ENCODE measurements around the gene RAET1G.

RAET1G gene

DNA sequence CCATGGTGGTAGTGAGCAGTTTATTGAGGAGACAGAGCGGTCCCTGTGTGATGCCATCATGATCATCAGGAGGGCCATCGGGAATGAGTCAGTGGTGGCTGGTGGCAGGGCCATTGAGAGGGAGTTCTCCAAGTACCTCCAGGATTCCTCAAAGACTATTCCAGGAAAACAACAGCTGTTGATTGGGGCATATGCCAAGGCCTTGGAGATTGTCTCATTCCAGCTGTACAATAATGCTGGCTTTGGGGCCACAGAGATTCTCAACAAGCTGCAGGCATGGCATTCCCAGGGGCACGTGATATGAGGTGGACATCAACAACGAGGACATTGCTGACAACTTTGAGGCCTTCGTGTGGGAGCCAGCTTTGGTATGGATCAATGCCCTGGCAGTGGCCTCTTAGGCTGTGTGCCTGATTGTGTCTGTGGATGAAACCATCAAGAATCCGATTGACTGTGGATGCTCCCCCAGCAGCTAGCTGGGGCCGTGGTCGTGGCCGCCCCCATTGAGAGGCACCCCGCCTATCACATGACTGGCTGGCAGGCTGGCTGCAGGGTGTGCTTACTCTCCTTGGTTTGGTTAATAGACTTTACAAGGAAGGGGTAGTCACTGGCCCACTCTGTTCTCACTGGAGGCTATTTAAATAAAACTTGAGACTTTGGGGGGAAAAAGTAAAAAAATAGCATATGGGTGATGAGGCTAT lies 41.7 kb downstream of the RAET1G start:
- TF ChIP-seq FOXP2 (optimal IDR thresholded peaks at IDR 0.05; ENCODE audit: borderline replicate concordance, extremely low read depth, extremely low read length, insufficient read depth) (no peak), TAF1 (IDR thresholded peaks at IDR 0.05; ENCODE audit: borderline replicate concordance, insufficient read depth, low read length) (no peak), POLR2AphosphoS5 (IDR thresholded peaks at IDR 0.05; ENCODE audit: low read depth, low read length) (no peak), SIN3A (IDR thresholded peaks at IDR 0.05; ENCODE audit: borderline replicate concordance, insufficient read depth, low read length) (no peak)
- TF ChIP-seq, protein P1, sequence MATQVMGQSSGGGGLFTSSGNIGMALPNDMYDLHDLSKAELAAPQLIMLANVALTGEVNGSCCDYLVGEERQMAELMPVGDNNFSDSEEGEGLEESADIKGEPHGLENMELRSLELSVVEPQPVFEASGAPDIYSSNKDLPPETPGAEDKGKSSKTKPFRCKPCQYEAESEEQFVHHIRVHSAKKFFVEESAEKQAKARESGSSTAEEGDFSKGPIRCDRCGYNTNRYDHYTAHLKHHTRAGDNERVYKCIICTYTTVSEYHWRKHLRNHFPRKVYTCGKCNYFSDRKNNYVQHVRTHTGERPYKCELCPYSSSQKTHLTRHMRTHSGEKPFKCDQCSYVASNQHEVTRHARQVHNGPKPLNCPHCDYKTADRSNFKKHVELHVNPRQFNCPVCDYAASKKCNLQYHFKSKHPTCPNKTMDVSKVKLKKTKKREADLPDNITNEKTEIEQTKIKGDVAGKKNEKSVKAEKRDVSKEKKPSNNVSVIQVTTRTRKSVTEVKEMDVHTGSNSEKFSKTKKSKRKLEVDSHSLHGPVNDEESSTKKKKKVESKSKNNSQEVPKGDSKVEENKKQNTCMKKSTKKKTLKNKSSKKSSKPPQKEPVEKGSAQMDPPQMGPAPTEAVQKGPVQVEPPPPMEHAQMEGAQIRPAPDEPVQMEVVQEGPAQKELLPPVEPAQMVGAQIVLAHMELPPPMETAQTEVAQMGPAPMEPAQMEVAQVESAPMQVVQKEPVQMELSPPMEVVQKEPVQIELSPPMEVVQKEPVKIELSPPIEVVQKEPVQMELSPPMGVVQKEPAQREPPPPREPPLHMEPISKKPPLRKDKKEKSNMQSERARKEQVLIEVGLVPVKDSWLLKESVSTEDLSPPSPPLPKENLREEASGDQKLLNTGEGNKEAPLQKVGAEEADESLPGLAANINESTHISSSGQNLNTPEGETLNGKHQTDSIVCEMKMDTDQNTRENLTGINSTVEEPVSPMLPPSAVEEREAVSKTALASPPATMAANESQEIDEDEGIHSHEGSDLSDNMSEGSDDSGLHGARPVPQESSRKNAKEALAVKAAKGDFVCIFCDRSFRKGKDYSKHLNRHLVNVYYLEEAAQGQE (IDR thresholded peaks at IDR 0.05; ENCODE audit: insufficient read depth in 1 of 2, low read depth in 2 of 2, low read length in 2 of 2) = no peak

DNA sequence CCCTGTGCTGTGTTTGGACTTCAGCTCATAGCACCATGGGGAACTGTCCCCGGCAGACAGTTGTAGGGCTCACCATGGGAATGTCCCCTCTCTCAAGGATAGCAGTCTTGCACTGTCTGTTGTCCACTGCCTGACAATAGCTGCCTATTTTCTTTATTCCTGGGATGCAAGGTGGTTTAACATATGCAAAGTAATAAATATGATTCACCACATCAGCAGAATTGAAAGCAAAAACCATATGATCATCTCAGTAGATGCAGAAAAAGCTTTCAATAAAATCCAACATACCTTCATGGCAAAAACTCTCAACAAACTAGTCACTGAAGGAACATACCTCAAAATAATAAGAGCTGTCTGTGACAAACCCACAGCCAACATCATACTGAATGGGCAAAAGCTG lies 45.3 kb downstream of the RAET1G start:
- TF ChIP-seq POLR2AphosphoS5 (IDR thresholded peaks at IDR 0.05; ENCODE audit: low read depth, low read length) (no peak), SIN3A (IDR thresholded peaks at IDR 0.05; ENCODE audit: borderline replicate concordance, insufficient read depth, low read length) (no peak), FOXP2 (optimal IDR thresholded peaks at IDR 0.05; ENCODE audit: borderline replicate concordance, extremely low read depth, extremely low read length, insufficient read depth) (no peak), TAF1 (IDR thresholded peaks at IDR 0.05; ENCODE audit: borderline replicate concordance, insufficient read depth, low read length) (no peak)
- TF ChIP-seq, protein P1 (IDR thresholded peaks at IDR 0.05; ENCODE audit: insufficient read depth in 1 of 2, low read depth in 2 of 2, low read length in 2 of 2) = no peak

DNA sequence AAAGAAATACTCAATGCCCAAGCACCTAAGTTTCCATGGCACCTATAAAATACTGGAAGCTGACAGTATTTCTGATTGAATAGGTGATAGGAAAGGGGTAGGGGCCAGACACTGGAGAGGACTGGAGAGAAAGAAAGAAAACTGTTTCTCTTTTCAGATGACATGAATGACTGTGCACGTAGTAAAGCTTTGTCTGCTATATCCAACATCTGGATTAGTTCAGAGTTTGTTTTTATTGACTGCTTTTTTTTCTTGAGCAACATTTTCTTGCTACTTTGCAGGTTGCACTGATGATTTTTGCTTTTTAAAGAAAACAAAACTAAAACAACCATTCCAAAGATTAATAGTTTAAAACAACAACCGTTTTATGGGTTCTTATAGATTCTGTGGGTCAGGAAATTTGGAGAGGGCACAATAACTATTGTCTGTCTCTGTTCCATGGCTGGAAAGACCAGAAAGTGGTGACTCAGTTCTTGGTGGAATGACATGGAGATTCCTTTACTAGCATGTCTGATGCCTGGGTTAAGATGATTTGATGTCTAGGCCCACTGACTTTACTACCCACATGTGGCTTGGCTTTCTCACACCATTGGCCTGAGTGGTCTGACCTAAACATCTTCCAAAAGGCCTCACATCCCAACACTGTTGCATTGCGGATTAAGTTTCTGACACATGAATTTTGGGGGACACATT lies 46.5 kb downstream of the RAET1G start:
- no peak for TF ChIP-seq FOXP2 (optimal IDR thresholded peaks at IDR 0.05; ENCODE audit: borderline replicate concordance, extremely low read depth, extremely low read length, insufficient read depth)
- TF ChIP-seq POLR2AphosphoS5 (IDR thresholded peaks at IDR 0.05; ENCODE audit: low read depth, low read length) = no peak
- no peak for TF ChIP-seq SIN3A (IDR thresholded peaks at IDR 0.05; ENCODE audit: borderline replicate concordance, insufficient read depth, low read length)
- TF ChIP-seq, protein P1 (IDR thresholded peaks at IDR 0.05; ENCODE audit: insufficient read depth in 1 of 2, low read depth in 2 of 2, low read length in 2 of 2) = no peak
- TF ChIP-seq TAF1 (IDR thresholded peaks at IDR 0.05; ENCODE audit: borderline replicate concordance, insufficient read depth, low read length) = no peak

DNA sequence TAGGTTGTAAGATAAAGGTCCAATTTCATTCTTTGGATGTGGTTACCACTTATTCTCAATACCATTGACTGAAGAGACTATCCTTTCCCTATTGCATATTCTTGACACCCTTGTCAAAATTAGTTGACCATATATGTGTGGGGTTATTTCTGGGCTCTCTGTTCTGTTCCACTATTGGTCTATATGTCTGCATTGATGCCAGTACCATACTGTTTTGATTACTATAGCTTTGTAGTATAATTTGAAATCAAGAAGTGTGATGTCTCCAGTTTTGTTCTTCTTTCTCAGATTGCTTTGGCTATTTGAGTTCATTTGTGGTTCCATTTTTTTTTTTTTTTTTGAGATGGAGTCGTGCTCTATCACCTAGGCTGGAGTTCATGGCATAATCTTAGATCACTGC lies 50.7 kb downstream of the RAET1G start:
- TF ChIP-seq SIN3A (IDR thresholded peaks at IDR 0.05; ENCODE audit: borderline replicate concordance, insufficient read depth, low read length) (no peak), TAF1 (IDR thresholded peaks at IDR 0.05; ENCODE audit: borderline replicate concordance, insufficient read depth, low read length) (no peak), FOXP2 (optimal IDR thresholded peaks at IDR 0.05; ENCODE audit: borderline replicate concordance, extremely low read depth, extremely low read length, insufficient read depth) (no peak), POLR2AphosphoS5 (IDR thresholded peaks at IDR 0.05; ENCODE audit: low read depth, low read length) (no peak)
- TF ChIP-seq, protein P1 (IDR thresholded peaks at IDR 0.05; ENCODE audit: insufficient read depth in 1 of 2, low read depth in 2 of 2, low read length in 2 of 2) = no peak

Data from PFSK-1 (cell line).